ENCODE data around the gene RCVRN.

RCVRN gene

GRCh38 chr17:9900044-9900594, 5.0 kb downstream of the RCVRN start:
- peak overlapping the region in 1 of 2 experiments; percentile 5 for H3K14ac ChIP-seq (ENCODE audit: low read length in 2 of 2)
- H3K18ac ChIP-seq (ENCODE audit: low read depth in 1 of 2, low read length in 2 of 2): peak overlapping the region; percentile 62 to 69
- peak overlapping the region; percentile 29 to 74 for H3K4ac ChIP-seq (ENCODE audit: low read depth in 1 of 2, low read length in 2 of 2)
- H3K36me3 ChIP-seq (ENCODE audit: control insufficient read depth in 1 of 2, insufficient read depth in 2 of 2, low read depth in 1 of 2, low read length in 2 of 2): no peaks in the 10 kb centered on the region
- no peak overlapping the region for H3K4me2 ChIP-seq (ENCODE audit: low read length, poor library complexity, severe bottlenecking)
- no peak overlapping the region for H2BK5ac ChIP-seq (ENCODE audit: low read depth, low read length, poor library complexity, severe bottlenecking)
- peak; percentile 39 for DNase-seq
- no peaks in the 10 kb centered on the region for H3K9me3 ChIP-seq (ENCODE audit: control insufficient read depth, low read length)
- H3K27ac ChIP-seq (ENCODE audit: low read length, poor library complexity, severe bottlenecking): peak overlapping the region; percentile 32
- H3K4me1 ChIP-seq (ENCODE audit: control insufficient read depth, insufficient read depth, low read depth, low read length): peaks cover 10% of the 10 kb centered on the region
- H3K27me3 ChIP-seq (ENCODE audit: control insufficient read depth in 1 of 2, insufficient read depth in 1 of 2, low read length in 2 of 2): peaks cover 0 to 7% of the 10 kb centered on the region in 2 experiments
- H4K91ac ChIP-seq (ENCODE audit: low read length): peak overlapping the region; percentile 97
- 49% methylated on average over 8 of the region's 8 CpGs for WGBS
- no peak overlapping the region for H2AK5ac ChIP-seq (ENCODE audit: low read length, severe bottlenecking)
- H2BK120ac ChIP-seq (ENCODE audit: low read depth, low read length): peak overlapping the region; percentile 83
- H4K8ac ChIP-seq (ENCODE audit: low read length): peak overlapping the region; percentile 98
- H2BK12ac ChIP-seq (ENCODE audit: low read length in 2 of 2): peak overlapping the region; percentile 85 to 91
- no peaks in the 10 kb centered on the region for H3K79me1 ChIP-seq (replicated peaks; ENCODE audit: low read length, poor library complexity, severe bottlenecking)
- peak overlapping the region; percentile 86 for H3K9ac ChIP-seq (ENCODE audit: low read length)
- peak overlapping the region in 1 of 2 experiments; percentile 67 for H3K4me3 ChIP-seq (ENCODE audit: insufficient read depth in 1 of 2, low read depth in 1 of 2, low read length in 2 of 2)
- peak overlapping the region; percentile 7 for H2AFZ ChIP-seq (ENCODE audit: low read depth, low read length)
- peak overlapping the region; percentile 85 for H2BK15ac ChIP-seq (ENCODE audit: low read depth, poor library complexity, severe bottlenecking)
- H3K23ac ChIP-seq (ENCODE audit: low read length in 2 of 2): no peak overlapping the region

GRCh38 chr17:9899280-9900043, 5.6 kb downstream of the RCVRN start:
- peak overlapping the region in 1 of 2 experiments; percentile 42 for H3K18ac ChIP-seq (ENCODE audit: low read depth in 1 of 2, low read length in 2 of 2)
- no peak overlapping the region for H3K23ac ChIP-seq (ENCODE audit: low read length in 2 of 2)
- DNase-seq: no peak
- no peak overlapping the region for H4K8ac ChIP-seq (ENCODE audit: low read length)
- 87% methylated on average over 21 of the region's 21 CpGs for WGBS
- no peak overlapping the region for H3K9ac ChIP-seq (ENCODE audit: low read length)
- no peak overlapping the region for H2AFZ ChIP-seq (ENCODE audit: low read depth, low read length)
- peaks cover 10% of the 10 kb centered on the region for H3K4me1 ChIP-seq (ENCODE audit: control insufficient read depth, insufficient read depth, low read depth, low read length)
- H3K36me3 ChIP-seq (ENCODE audit: control insufficient read depth in 1 of 2, insufficient read depth in 2 of 2, low read depth in 1 of 2, low read length in 2 of 2): no peaks in the 10 kb centered on the region
- no peak overlapping the region for H3K4me2 ChIP-seq (ENCODE audit: low read length, poor library complexity, severe bottlenecking)
- H3K27me3 ChIP-seq (ENCODE audit: control insufficient read depth in 1 of 2, insufficient read depth in 1 of 2, low read length in 2 of 2): peaks cover 0 to 13% of the 10 kb centered on the region in 2 experiments
- H2AK5ac ChIP-seq (ENCODE audit: low read length, severe bottlenecking): peak overlapping the region; percentile 28
- H3K14ac ChIP-seq (ENCODE audit: low read length in 2 of 2): no peak overlapping the region
- no peak overlapping the region for H3K4me3 ChIP-seq (ENCODE audit: insufficient read depth in 1 of 2, low read depth in 1 of 2, low read length in 2 of 2)
- no peaks in the 10 kb centered on the region for H3K79me1 ChIP-seq (replicated peaks; ENCODE audit: low read length, poor library complexity, severe bottlenecking)
- H3K4ac ChIP-seq (ENCODE audit: low read depth in 1 of 2, low read length in 2 of 2): peak overlapping the region in 1 of 2 experiments; percentile 30
- H2BK12ac ChIP-seq (ENCODE audit: low read length in 2 of 2): peak overlapping the region in 1 of 2 experiments; percentile 61
- H3K27ac ChIP-seq (ENCODE audit: low read length, poor library complexity, severe bottlenecking): no peak overlapping the region
- no peak overlapping the region for H2BK15ac ChIP-seq (ENCODE audit: low read depth, poor library complexity, severe bottlenecking)
- H4K91ac ChIP-seq (ENCODE audit: low read length): peak overlapping the region; percentile 76
- no peak overlapping the region for H2BK5ac ChIP-seq (ENCODE audit: low read depth, low read length, poor library complexity, severe bottlenecking)
- H3K9me3 ChIP-seq (ENCODE audit: control insufficient read depth, low read length): no peaks in the 10 kb centered on the region
- no peak overlapping the region for H2BK120ac ChIP-seq (ENCODE audit: low read depth, low read length)

GRCh38 chr17:9898812-9899211, 6.3 kb downstream of the RCVRN start:
- H2AFZ ChIP-seq (ENCODE audit: low read depth, low read length): no peak overlapping the region

GRCh38 chr17:9897372-9897968, 7.6 kb downstream of the RCVRN start:
- Histone ChIP-seq H3K18ac (ENCODE audit: low read depth in 1 of 2, low read length in 2 of 2) (no peak overlapping the region), H3K14ac (ENCODE audit: low read length in 2 of 2) (no peak overlapping the region), H3K4me3 (ENCODE audit: insufficient read depth in 1 of 2, low read depth in 1 of 2, low read length in 2 of 2) (no peak overlapping the region), H2BK5ac (ENCODE audit: low read depth, low read length, poor library complexity, severe bottlenecking) (no peak overlapping the region), H3K4me1 (ENCODE audit: control insufficient read depth, insufficient read depth, low read depth, low read length) (peaks cover 10% of the 10 kb centered on the region), H3K9ac (ENCODE audit: low read length) (no peak overlapping the region), H3K27me3 (ENCODE audit: control insufficient read depth in 1 of 2, insufficient read depth in 1 of 2, low read length in 2 of 2) (peaks cover 0 to 14% of the 10 kb centered on the region in 2 experiments), H3K4me2 (ENCODE audit: low read length, poor library complexity, severe bottlenecking) (no peak overlapping the region), H3K27ac (ENCODE audit: low read length, poor library complexity, severe bottlenecking) (no peak overlapping the region), H2BK15ac (ENCODE audit: low read depth, poor library complexity, severe bottlenecking) (no peak overlapping the region), H3K36me3 (ENCODE audit: control insufficient read depth in 1 of 2, insufficient read depth in 2 of 2, low read depth in 1 of 2, low read length in 2 of 2) (no peaks in the 10 kb centered on the region), H2AK5ac (ENCODE audit: low read length, severe bottlenecking) (peak overlapping the region; percentile 20), H4K8ac (ENCODE audit: low read length) (no peak overlapping the region), H3K79me1 (replicated peaks; ENCODE audit: low read length, poor library complexity, severe bottlenecking) (no peaks in the 10 kb centered on the region), H2BK120ac (ENCODE audit: low read depth, low read length) (no peak overlapping the region), H3K9me3 (ENCODE audit: control insufficient read depth, low read length) (no peaks in the 10 kb centered on the region), H3K23ac (ENCODE audit: low read length in 2 of 2) (no peak overlapping the region), H2BK12ac (ENCODE audit: low read length in 2 of 2) (peak overlapping the region in 1 of 2 experiments; percentile 47), H3K4ac (ENCODE audit: low read depth in 1 of 2, low read length in 2 of 2) (no peak overlapping the region), H4K91ac (ENCODE audit: low read length) (no peak overlapping the region), H2AFZ (ENCODE audit: low read depth, low read length) (no peak overlapping the region)
- 94% methylated on average over 13 of the region's 13 CpGs for WGBS
- DNase-seq: no peak

More at GRCh38 chr17:9898812-9899211, 6.3 kb downstream of the RCVRN start:
- Histone ChIP-seq H3K4me2 (ENCODE audit: low read length, poor library complexity, severe bottlenecking) (no peak overlapping the region), H3K36me3 (ENCODE audit: control insufficient read depth in 1 of 2, insufficient read depth in 2 of 2, low read depth in 1 of 2, low read length in 2 of 2) (no peaks in the 10 kb centered on the region), H3K4ac (ENCODE audit: low read depth in 1 of 2, low read length in 2 of 2) (peak overlapping the region in 1 of 2 experiments; percentile 3), H3K18ac (ENCODE audit: low read depth in 1 of 2, low read length in 2 of 2) (no peak overlapping the region), H2AK5ac (ENCODE audit: low read length, severe bottlenecking) (no peak overlapping the region), H2BK12ac (ENCODE audit: low read length in 2 of 2) (peak overlapping the region in 1 of 2 experiments; percentile 15), H3K27me3 (ENCODE audit: control insufficient read depth in 1 of 2, insufficient read depth in 1 of 2, low read length in 2 of 2) (peaks cover 0 to 14% of the 10 kb centered on the region in 2 experiments), H2BK120ac (ENCODE audit: low read depth, low read length) (no peak overlapping the region), H3K9me3 (ENCODE audit: control insufficient read depth, low read length) (no peaks in the 10 kb centered on the region), H3K27ac (ENCODE audit: low read length, poor library complexity, severe bottlenecking) (no peak overlapping the region), H2BK5ac (ENCODE audit: low read depth, low read length, poor library complexity, severe bottlenecking) (no peak overlapping the region), H3K9ac (ENCODE audit: low read length) (no peak overlapping the region), H3K4me1 (ENCODE audit: control insufficient read depth, insufficient read depth, low read depth, low read length) (peaks cover 10% of the 10 kb centered on the region), H3K23ac (ENCODE audit: low read length in 2 of 2) (no peak overlapping the region), H4K8ac (ENCODE audit: low read length) (no peak overlapping the region), H4K91ac (ENCODE audit: low read length) (no peak overlapping the region), H3K4me3 (ENCODE audit: insufficient read depth in 1 of 2, low read depth in 1 of 2, low read length in 2 of 2) (no peak overlapping the region), H3K14ac (ENCODE audit: low read length in 2 of 2) (peak overlapping the region in 1 of 2 experiments; percentile 36), H2BK15ac (ENCODE audit: low read depth, poor library complexity, severe bottlenecking) (no peak overlapping the region), H3K79me1 (replicated peaks; ENCODE audit: low read length, poor library complexity, severe bottlenecking) (no peaks in the 10 kb centered on the region)
- DNase-seq: no peak
- 96% methylated on average over 8 of the region's 8 CpGs for WGBS
